GM13977 (cell line): Measurements from ENCODE around the gene ANTXRL.
"Not testable (repeated sequence)": the region's sequence is repeated elsewhere in the genome, so short reads cannot be mapped to it uniquely, and the experiment has no call there.

Experiments
- DNase-seq: peaks from one replicate; pipeline ENCODE4 v3.0.0; 2012; ENCODE audit warnings: low spot score
- in situ Hi-C: fragments of 300-500 bp; cut with MboI; formaldehyde crosslinking; loops from one replicate; pipeline ENCODE4 v1.12.0; 2022; ENCODE audit warnings: low sequenced_read_pairs, low pct_unique_long_range_greater_than_20kb, mixed read lengths, inconsistent platforms; ENCODE audit not compliant: unreplicated experiment
- TF ChIP-seq, protein P1 (sequence below): IDR thresholded peaks from 2 replicates; pipeline ENCODE4 v1.5.1; 2012; ENCODE audit warnings: mild to moderate bottlenecking, control low read depth; ENCODE audit not compliant: insufficient read depth; ENCODE audit errors: extremely low read depth, missing control alignments

Gene ANTXRL

DNA sequence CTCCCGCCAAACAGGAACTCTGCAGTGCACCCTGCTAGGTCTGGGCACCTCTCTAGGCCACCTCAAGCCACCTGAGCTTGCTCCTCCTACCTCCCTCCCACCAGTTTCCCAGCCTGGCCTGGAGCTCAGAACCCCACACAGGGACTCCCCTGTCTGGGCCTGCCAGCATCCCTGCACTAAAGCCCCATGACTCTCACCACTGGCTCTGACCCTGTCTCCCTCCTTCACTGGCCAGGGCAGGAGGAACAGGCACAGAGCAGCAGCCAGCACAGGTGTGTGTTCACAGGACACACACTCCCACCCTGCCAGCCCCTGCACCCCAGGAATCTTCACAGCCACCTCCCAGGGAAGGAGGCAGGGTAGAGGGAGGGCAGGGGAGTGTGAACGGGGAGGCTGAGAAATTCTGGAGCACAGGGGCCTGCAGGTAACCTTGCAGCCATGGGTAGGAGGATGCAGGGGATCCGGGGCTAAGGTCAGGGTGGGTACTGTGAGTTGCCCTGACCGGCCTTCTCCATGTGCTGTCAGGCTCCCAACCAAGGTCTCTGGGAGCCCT, 13.9 kb upstream of the ANTXRL start:
- TF ChIP-seq, protein P1, sequence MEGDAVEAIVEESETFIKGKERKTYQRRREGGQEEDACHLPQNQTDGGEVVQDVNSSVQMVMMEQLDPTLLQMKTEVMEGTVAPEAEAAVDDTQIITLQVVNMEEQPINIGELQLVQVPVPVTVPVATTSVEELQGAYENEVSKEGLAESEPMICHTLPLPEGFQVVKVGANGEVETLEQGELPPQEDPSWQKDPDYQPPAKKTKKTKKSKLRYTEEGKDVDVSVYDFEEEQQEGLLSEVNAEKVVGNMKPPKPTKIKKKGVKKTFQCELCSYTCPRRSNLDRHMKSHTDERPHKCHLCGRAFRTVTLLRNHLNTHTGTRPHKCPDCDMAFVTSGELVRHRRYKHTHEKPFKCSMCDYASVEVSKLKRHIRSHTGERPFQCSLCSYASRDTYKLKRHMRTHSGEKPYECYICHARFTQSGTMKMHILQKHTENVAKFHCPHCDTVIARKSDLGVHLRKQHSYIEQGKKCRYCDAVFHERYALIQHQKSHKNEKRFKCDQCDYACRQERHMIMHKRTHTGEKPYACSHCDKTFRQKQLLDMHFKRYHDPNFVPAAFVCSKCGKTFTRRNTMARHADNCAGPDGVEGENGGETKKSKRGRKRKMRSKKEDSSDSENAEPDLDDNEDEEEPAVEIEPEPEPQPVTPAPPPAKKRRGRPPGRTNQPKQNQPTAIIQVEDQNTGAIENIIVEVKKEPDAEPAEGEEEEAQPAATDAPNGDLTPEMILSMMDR: no peak
- no peak for DNase-seq
- in situ Hi-C loops: no loop called here

DNA sequence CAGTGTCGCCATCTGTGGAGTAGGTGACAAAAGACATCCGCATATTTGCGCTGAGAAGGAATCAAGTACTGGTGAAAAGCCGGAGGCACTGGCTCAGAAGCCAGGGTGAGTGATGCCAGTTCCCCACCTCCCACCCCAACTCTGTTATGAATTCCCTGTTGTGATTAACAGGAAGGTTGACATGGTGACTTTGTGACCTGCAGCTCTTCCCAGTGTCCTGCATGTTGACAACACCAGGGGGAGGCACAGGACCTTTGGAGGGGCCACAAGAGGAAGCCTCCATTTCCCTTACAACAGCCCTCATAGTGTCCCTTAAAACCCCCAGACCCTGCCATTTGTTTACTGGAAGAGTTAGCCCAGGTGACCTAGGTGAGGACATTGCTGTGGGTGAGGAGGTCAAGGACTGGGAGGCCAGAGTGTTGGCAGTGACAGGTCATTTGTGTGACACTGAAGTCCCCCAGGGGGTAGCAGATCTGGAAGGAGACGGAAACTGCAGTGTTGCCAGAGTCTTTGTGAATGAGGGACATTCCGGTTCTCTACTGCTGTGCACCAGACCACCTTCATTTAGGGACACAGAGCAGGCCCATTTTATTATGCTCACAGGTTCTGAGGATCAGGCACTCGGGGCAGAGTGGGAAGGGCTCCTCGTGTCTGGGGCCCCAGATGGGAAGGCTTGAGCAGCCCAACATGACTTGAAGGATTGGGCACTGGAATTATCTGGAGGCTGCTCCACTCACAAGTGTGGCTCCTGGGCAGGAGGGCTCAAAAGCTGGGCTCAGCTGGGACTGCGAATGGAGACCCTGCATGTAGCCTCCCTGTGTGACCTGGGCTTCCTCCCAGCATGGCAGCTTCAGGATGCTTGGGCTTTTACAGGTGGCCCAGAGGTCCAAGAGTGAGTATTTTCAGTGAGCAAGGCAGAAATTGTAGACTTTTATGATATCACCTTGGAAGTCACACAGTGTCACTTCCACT, 13.0 kb upstream of the ANTXRL start:
- DNase-seq: no peak
- in situ Hi-C loops: no loop called here
- TF ChIP-seq, protein P1: no peak

DNA sequence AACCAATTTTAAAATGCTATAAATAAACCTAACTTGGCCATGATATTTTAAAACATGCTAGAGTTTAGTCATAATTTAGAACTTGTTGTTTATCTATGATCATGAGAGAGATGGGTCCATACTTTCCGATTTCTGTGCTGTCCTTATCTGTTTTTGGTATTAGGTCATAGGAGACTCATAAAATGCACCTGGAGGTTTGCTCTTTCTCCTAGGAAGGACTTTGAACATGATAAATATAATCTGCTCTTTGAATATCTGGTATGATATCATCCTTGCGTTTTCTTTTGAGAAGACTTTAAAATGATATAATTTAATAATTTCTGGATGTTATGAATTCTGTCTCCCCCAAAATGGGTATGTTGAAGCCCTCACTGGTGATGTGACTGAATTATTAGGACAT, 9.0 kb upstream of the ANTXRL start:
- TF ChIP-seq, protein P1: no peak
- in situ Hi-C loops: loop anchor here (25.0 kb wide), 1 partner anchor 1109 kb away; the partner anchor contains the start of gene ZNF488
- DNase-seq: no peak

- DNase-seq: not testable (repeated sequence)
- in situ Hi-C loops: loop anchor here (5.0 to 25.0 kb wide), 2 partner anchors 175 to 1105 kb away; partner anchors contain the start of gene ZNF488
Observed at GRCh38 chr10:46282421-46282831, 4.4 kb upstream of the ANTXRL start.

- in situ Hi-C loops: loop anchor here (5.0 to 25.0 kb wide), 2 partner anchors 176 to 1104 kb away; partner anchors contain the start of gene ZNF488
- DNase-seq: peak; percentile 72
Observed at GRCh38 chr10:46282842-46283574, 3.8 kb upstream of the ANTXRL start.

GRCh38 chr10:46283580-46284285, 3.1 kb upstream of the ANTXRL start:
- in situ Hi-C loops: loop anchor here (5.0 to 25.0 kb wide), 2 partner anchors 176 to 1104 kb away; partner anchors contain the start of gene ZNF488
- no peak for DNase-seq
- TF ChIP-seq, protein P1: no peak

More at GRCh38 chr10:46282842-46283574, 3.8 kb upstream of the ANTXRL start:
- TF ChIP-seq, protein P1: no peak
